Adipocyte (in vitro differentiated cells): ENCODE data around the gene PDCD10.
A peak's percentile ranks its signal among the peaks of the same experiment; 100 is the strongest.

Experiments used
- DNase-seq: peaks from one replicate; pipeline ENCODE4 v3.0.0-alpha.2; 2015; ENCODE audit warnings: low read depth
- H3K27me3 ChIP-seq: replicated peaks from 2 replicates; pipeline ENCODE4 v1.7.0; 2013; ENCODE audit warnings: mild to moderate bottlenecking, low read length, moderate library complexity; ENCODE audit not compliant: control insufficient read depth, insufficient read depth
- H3K36me3 ChIP-seq: 2 replicates; pipeline ENCODE4 v1.7.0; 2013; ENCODE audit warnings: low read length, mild to moderate bottlenecking, moderate library complexity; ENCODE audit not compliant: control insufficient read depth, insufficient read depth, severe bottlenecking
- H3K4me1 ChIP-seq: 2 replicates; pipeline ENCODE4 v1.7.0; 2013; ENCODE audit warnings: mild to moderate bottlenecking, low read length, moderate library complexity; ENCODE audit not compliant: control insufficient read depth, insufficient read depth
- H3K4me3 ChIP-seq: 2 replicates; pipeline ENCODE4 v1.7.0; 2013; ENCODE audit warnings: mild to moderate bottlenecking, low read length, moderate library complexity
- H3K9ac ChIP-seq: 2 replicates; pipeline ENCODE4 v1.7.0; 2013; ENCODE audit warnings: mild to moderate bottlenecking, low read length, moderate library complexity
- H3K9me3 ChIP-seq: 2 replicates; pipeline ENCODE4 v1.7.0; 2013; ENCODE audit warnings: mild to moderate bottlenecking, low read length, moderate library complexity; ENCODE audit not compliant: control insufficient read depth

Gene PDCD10

GRCh38 chr3:167734498-167735232 lies at the start of gene PDCD10:
Gene PDCD10, minus strand, starts transcription at chr3:167734892. Its CDS starts 14,735 bp downstream, at chr3:167720157.
- H3K4me1 ChIP-seq: peaks cover 24% of the 10 kb centered on the region

GRCh38 chr3:167783781-167784180 lies 49.1 kb upstream of the PDCD10 start:
- no peaks in the 10 kb centered on the region for H3K36me3 ChIP-seq
- peaks cover 3% of the 10 kb centered on the region for H3K4me1 ChIP-seq
- DNase-seq: no peak
- no peak overlapping the region for H3K4me3 ChIP-seq
- no peaks in the 10 kb centered on the region for H3K9me3 ChIP-seq
- H3K9ac ChIP-seq: no peak overlapping the region
- H3K27me3 ChIP-seq: no peaks in the 10 kb centered on the region

More at GRCh38 chr3:167734498-167735232, at the start of gene PDCD10:
- H3K27me3 ChIP-seq: no peaks in the 10 kb centered on the region
- H3K9me3 ChIP-seq: no peaks in the 10 kb centered on the region
- DNase-seq: peak; percentile 99
- H3K36me3 ChIP-seq: no peaks in the 10 kb centered on the region
- H3K4me3 ChIP-seq: peak within 1 kb of the TSS; percentile 97
- H3K9ac ChIP-seq: peak within 1 kb of the TSS; percentile 87

DNA sequence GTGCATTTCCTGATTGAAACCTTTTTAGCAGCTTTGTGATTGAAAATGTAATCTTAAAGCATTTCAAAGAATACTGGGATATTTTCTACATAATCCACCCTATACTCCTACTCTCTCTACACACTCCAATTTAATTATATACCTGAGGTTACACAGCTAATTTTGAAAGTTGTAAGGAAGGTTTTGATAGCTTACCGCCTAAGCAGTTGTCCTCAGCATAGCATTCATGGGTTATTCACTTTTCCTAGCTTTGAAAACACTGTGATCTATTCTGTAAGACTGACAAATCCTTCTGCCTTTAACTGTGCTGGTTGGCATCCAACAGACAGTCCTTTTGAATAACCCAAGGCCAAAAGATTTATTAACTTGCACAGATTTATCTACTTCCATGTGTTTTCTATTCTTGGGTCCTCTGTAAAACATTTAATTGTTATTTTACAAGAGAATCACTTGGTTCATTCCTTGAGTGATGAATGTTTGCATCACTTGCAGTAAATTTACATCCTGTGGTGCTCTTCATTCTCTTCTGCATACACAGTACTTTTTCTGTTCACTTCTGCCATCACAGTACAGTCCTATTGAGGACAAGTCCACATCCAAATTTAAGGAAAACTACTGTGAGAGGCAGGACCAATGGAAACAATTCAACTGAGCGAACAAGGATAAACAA lies 45.7 kb upstream of the PDCD10 start:
- Histone ChIP-seq H3K27me3 (no peaks in the 10 kb centered on the region), H3K36me3 (no peaks in the 10 kb centered on the region), H3K9me3 (peaks cover 9% of the 10 kb centered on the region), H3K4me3 (no peak overlapping the region), H3K9ac (no peak overlapping the region), H3K4me1 (peaks cover 3% of the 10 kb centered on the region)
- DNase-seq: no peak

DNA sequence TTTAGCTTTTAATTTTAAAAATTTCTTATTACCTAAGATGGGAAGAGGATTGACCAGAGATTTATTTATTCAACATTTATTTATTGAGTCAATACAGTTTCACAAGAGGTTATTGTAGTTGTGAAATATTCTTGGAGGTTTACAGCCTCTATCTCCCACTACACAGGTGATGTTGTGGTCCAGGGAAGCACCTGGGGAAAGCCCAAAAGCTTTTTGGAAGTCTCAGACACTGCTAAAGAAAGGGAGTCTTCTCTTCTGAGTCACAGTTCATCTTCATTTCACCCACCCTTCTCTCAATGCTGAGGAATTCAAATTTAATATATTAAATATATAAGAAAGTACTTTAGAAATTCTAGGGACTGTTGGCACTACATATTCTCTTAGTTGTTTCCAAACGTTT lies 42.7 kb upstream of the PDCD10 start:
- Histone ChIP-seq H3K4me3 (no peak overlapping the region), H3K9me3 (peaks cover 9% of the 10 kb centered on the region), H3K36me3 (no peaks in the 10 kb centered on the region), H3K4me1 (no peaks in the 10 kb centered on the region), H3K9ac (no peak overlapping the region), H3K27me3 (no peaks in the 10 kb centered on the region)
- no peak for DNase-seq

GRCh38 chr3:167776066-167776685 lies 41.5 kb upstream of the PDCD10 start:
- no peak overlapping the region for H3K4me3 ChIP-seq
- no peak overlapping the region for H3K9ac ChIP-seq
- H3K36me3 ChIP-seq: no peaks in the 10 kb centered on the region
- DNase-seq: no peak
- H3K9me3 ChIP-seq: peaks cover 9% of the 10 kb centered on the region
- H3K27me3 ChIP-seq: no peaks in the 10 kb centered on the region
- no peaks in the 10 kb centered on the region for H3K4me1 ChIP-seq

DNA sequence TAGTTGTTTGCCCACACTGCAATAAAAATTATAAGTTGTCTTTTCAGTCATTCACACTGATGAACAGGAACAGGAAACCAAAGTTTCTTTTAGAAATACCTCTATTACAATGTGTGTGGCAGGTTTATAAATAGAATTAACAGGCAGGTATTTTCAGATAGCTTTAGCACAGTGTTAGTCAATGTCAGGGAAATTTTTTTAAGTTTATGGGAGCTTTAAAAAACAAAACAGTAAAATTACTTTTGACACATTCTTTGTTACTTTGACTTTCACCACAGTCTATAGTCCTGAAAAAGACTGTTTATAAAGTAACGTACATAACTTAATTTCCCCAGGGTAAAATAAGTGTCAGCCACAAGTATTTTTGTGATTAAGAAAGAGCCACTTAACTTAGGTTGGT lies 38.9 kb upstream of the PDCD10 start:
- H3K9me3 ChIP-seq: peaks cover 9% of the 10 kb centered on the region
- no peak overlapping the region for H3K4me3 ChIP-seq
- no peak overlapping the region for H3K9ac ChIP-seq
- no peak for DNase-seq
- H3K36me3 ChIP-seq: no peaks in the 10 kb centered on the region
- no peaks in the 10 kb centered on the region for H3K27me3 ChIP-seq
- H3K4me1 ChIP-seq: no peaks in the 10 kb centered on the region

DNA sequence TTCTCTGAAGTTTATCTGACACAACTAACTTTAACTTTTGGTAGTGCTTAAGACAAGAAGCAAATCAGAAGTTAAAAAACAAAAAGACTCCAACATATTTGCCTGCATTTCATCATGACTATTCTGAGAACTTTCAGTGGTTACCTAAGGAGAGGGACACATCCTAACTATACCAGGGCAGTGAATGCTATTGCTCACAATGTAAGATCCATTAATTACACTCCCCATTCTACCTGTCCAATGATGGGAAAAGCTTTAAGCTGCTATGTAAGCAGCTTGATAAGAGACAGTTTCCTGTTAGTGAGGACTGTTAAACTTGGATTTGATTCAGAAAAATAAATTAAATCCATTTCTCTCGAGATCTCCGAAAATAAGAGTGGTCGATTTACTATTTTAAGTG lies 38.3 kb upstream of the PDCD10 start:
- Histone ChIP-seq H3K36me3 (no peaks in the 10 kb centered on the region), H3K9ac (no peak overlapping the region), H3K27me3 (no peaks in the 10 kb centered on the region), H3K9me3 (peaks cover 4% of the 10 kb centered on the region), H3K4me3 (no peak overlapping the region), H3K4me1 (no peaks in the 10 kb centered on the region)
- no peak for DNase-seq

DNA sequence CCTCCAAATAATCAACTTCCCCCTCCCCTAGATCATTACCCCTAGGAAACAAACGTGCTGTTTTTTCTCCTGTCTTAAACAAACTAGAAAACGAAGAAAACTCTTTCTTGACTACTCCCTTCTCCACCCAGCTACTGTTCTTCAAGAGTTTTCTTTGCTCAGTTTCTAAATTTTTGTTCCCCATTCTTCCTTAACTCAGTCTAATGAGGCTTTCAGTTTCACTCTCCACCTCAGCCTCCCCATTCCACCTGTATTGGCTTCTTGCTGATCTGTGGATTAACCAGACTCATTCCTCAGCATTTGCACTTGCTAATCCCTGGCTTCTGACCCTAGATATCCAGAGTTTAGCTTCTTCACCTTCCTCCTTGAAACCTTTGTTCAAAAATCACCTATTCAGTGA lies 27.6 kb upstream of the PDCD10 start:
- H3K4me1 ChIP-seq: no peaks in the 10 kb centered on the region
- H3K9ac ChIP-seq: no peak overlapping the region
- DNase-seq: no peak
- no peaks in the 10 kb centered on the region for H3K36me3 ChIP-seq
- no peak overlapping the region for H3K4me3 ChIP-seq
- H3K27me3 ChIP-seq: no peaks in the 10 kb centered on the region
- peaks cover 9% of the 10 kb centered on the region for H3K9me3 ChIP-seq

- no peak overlapping the region for H3K9ac ChIP-seq
- H3K36me3 ChIP-seq: no peaks in the 10 kb centered on the region
- no peak overlapping the region for H3K4me3 ChIP-seq
- DNase-seq: no peak
- H3K4me1 ChIP-seq: no peaks in the 10 kb centered on the region
- peaks cover 5% of the 10 kb centered on the region for H3K9me3 ChIP-seq
- no peaks in the 10 kb centered on the region for H3K27me3 ChIP-seq
Measured at GRCh38 chr3:167761302-167761701, 26.6 kb upstream of the PDCD10 start.

DNA sequence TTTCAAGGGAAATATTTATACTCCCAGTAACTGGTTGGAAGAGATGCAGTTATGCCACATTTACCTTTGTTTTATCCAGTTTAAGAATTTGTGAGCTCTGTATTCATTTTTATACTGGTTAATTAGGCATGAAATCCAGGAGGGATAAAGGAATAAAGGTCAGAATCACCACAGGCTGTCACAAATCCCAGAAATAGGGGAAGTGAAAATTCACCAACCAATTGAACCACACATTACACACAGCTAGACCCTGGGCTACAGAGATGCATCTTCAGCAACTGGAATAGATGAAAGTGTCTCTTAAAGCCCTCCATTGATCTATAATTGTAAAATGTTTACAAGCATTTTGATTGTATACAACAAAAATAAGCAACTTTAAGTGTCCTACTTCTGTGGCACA lies 19.4 kb upstream of the PDCD10 start:
- H3K4me3 ChIP-seq: no peak overlapping the region
- no peaks in the 10 kb centered on the region for H3K4me1 ChIP-seq
- no peaks in the 10 kb centered on the region for H3K36me3 ChIP-seq
- no peak overlapping the region for H3K9ac ChIP-seq
- no peak for DNase-seq
- H3K9me3 ChIP-seq: no peaks in the 10 kb centered on the region
- H3K27me3 ChIP-seq: no peaks in the 10 kb centered on the region

- no peak for DNase-seq
Measured at GRCh38 chr3:167750272-167750971, 15.7 kb upstream of the PDCD10 start.

More at GRCh38 chr3:167750272-167750971, 15.7 kb upstream of the PDCD10 start:
- Histone ChIP-seq H3K36me3 (no peaks in the 10 kb centered on the region), H3K4me3 (no peak overlapping the region), H3K4me1 (no peaks in the 10 kb centered on the region), H3K9ac (no peak overlapping the region), H3K27me3 (no peaks in the 10 kb centered on the region), H3K9me3 (no peaks in the 10 kb centered on the region)
